ENCODE results near the gene TTC23L.
A peak's percentile ranks its signal among the peaks of the same experiment; 100 is the strongest.

The TTC23L gene

GRCh38 chr5:34833976-34834793, 4.8 kb upstream of the TTC23L start:
- ATAC-seq: no peak

- ATAC-seq: no peak
These were observed 4.2 kb upstream of the TTC23L start for GRCh38 chr5:34834794-34835089.

GRCh38 chr5:34835664-34836063, 3.3 kb upstream of the TTC23L start:
- ATAC-seq: no peak

GRCh38 chr5:34841816-34842215, 2.9 kb downstream of the TTC23L start:
- no peak for ATAC-seq

GRCh38 chr5:34842554-34842953, 3.6 kb downstream of the TTC23L start:
- ATAC-seq: no peak

GRCh38 chr5:34843497-34843896, 4.5 kb downstream of the TTC23L start:
- ATAC-seq: no peak

- no peak for ATAC-seq
These were observed 5.1 kb downstream of the TTC23L start for GRCh38 chr5:34844106-34844505.

- no peak for ATAC-seq
These were observed 6.0 kb downstream of the TTC23L start for GRCh38 chr5:34844999-34845398.

- ATAC-seq: no peak
These were observed 8.1 kb downstream of the TTC23L start for GRCh38 chr5:34847056-34847455.

- no peak for ATAC-seq
These were observed 8.6 kb downstream of the TTC23L start for GRCh38 chr5:34847552-34847951.

GRCh38 chr5:34848230-34848629, 9.3 kb downstream of the TTC23L start:
- ATAC-seq: no peak

- ATAC-seq: no peak
These were observed 10.3 kb downstream of the TTC23L start for GRCh38 chr5:34849253-34849652.

- ATAC-seq: peak in 1 of 2 donors; percentile 24
These were observed 15.7 kb downstream of the TTC23L start for GRCh38 chr5:34854459-34855174.

- no peak for ATAC-seq
These were observed 18.2 kb downstream of the TTC23L start for GRCh38 chr5:34857161-34857560.

GRCh38 chr5:34857894-34858293, 18.9 kb downstream of the TTC23L start:
- ATAC-seq: no peak

GRCh38 chr5:34858790-34859189, 19.8 kb downstream of the TTC23L start:
- ATAC-seq: no peak

GRCh38 chr5:34859253-34859652, 20.3 kb downstream of the TTC23L start:
- no peak for ATAC-seq

GRCh38 chr5:34863946-34864345, 25.0 kb downstream of the TTC23L start:
- no peak for ATAC-seq

GRCh38 chr5:34865091-34865490, 26.1 kb downstream of the TTC23L start:
- no peak for ATAC-seq

- ATAC-seq: no peak
These were observed 28.1 kb downstream of the TTC23L start for GRCh38 chr5:34866989-34867471.

- ATAC-seq: no peak
These were observed 28.7 kb downstream of the TTC23L start for GRCh38 chr5:34867660-34868059.

- ATAC-seq: no peak
These were observed 29.8 kb downstream of the TTC23L start for GRCh38 chr5:34868791-34869190.

GRCh38 chr5:34869256-34869655, 30.3 kb downstream of the TTC23L start:
- no peak for ATAC-seq

GRCh38 chr5:34870382-34870781, 31.4 kb downstream of the TTC23L start:
- no peak for ATAC-seq

Measured in activated CD4-positive, CD25-positive, alpha-beta regulatory T cell treated with anti-CD3 and anti-CD28 coated beads, Interleukin-2, amount 50 U/mL, for 24 hours (primary cell).